AG04449 (cell line): ENCODE data around the gene FOXF1.

Experiments used
- CTCF ChIA-PET: fragments of 350-600 bp; formaldehyde crosslinking; extraction: SDS; loops from one replicate; lab custom pipeline; 2021; ENCODE audit warnings: antibody characterized with exemption; lab: Yijun Ruan, JAX
- POLR2A ChIA-PET: fragments of 400-600, 350-600 bp; formaldehyde crosslinking; extraction: SDS; loops from one replicate; lab custom pipeline; 2020; ENCODE audit warnings: antibody characterized with exemption, inconsistent platforms; lab: Yijun Ruan, JAX
- DNase-seq: peaks from one replicate; pipeline ENCODE4 v3.0.0-alpha.2; 2010; ENCODE audit warnings: low read depth, low spot score
- H3K4me3 ChIP-seq: 2 replicates; pipeline ENCODE4 v1.5.1; 2011; ENCODE audit warnings: low read depth, mild to moderate bottlenecking, control low read depth, low read length
- CTCF ChIP-seq: IDR thresholded peaks from one replicate; pipeline ENCODE4 v1.5.1; 2011; ENCODE audit warnings: mild to moderate bottlenecking, moderate library complexity, low read length, control low read depth, inconsistent platforms; ENCODE audit not compliant: insufficient read depth; ENCODE audit errors: missing control alignments

Gene FOXF1

DNA sequence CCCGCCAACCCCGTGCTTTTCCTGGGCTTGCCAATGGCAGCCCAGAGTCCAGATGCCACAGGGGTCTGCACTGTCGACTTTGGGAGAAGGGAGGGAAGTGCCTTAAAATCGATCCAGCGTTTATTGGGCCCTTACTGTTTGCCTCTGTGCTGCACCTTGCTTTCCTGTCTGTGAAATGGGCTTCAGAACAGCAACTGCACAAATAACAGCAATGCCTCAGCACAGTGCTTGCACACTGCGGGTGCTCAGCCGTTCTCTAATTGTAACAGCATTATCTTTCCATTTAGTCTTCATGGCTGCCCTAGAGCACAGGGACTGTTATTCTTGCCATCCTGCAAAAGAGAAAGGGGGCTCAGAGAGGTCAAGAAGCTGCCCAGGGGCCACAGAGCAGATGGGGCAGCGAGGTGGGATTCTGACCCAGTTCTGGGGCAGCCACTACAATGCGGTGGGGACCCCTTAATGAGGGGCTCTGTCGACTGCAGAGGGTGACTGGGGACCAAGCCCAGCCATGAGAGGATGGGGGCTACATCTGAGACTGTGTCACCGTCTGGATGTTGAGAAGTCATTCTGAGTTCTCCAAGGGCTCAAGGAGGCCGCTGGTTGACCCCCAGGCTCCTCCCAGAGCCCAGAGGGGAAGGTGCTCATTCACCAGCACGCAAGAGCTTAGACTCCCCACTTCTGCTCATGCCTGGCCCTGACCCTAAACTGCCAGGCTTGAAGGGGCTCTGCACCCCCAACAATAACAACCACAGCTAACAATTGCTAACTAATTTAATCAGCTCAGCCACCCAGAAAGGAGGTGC is 9.4 kb upstream of the FOXF1 start:
- TF ChIP-seq CTCF = no peak
- H3K4me3 ChIP-seq = no peak overlapping the region
- POLR2A ChIA-PET = no interaction called here
- CTCF ChIA-PET = interaction anchor here (0.6 to 1.4 kb wide), 4 partner anchors 19 to 428 kb away, joined by 3 to 5 read pairs (median 3); no protein-coding TSS in a partner anchor
- no peak for DNase-seq

GRCh38 chr16:86501989-86502855 is 8.1 kb upstream of the FOXF1 start:
- DNase-seq = no peak
- CTCF ChIA-PET = interaction anchor here (0.9 kb wide), 1 partner anchor 429 kb away, joined by 3 read pairs; no protein-coding TSS in a partner anchor
- no peak overlapping the region for H3K4me3 ChIP-seq
- TF ChIP-seq CTCF = no peak
- POLR2A ChIA-PET = no interaction called here

DNA sequence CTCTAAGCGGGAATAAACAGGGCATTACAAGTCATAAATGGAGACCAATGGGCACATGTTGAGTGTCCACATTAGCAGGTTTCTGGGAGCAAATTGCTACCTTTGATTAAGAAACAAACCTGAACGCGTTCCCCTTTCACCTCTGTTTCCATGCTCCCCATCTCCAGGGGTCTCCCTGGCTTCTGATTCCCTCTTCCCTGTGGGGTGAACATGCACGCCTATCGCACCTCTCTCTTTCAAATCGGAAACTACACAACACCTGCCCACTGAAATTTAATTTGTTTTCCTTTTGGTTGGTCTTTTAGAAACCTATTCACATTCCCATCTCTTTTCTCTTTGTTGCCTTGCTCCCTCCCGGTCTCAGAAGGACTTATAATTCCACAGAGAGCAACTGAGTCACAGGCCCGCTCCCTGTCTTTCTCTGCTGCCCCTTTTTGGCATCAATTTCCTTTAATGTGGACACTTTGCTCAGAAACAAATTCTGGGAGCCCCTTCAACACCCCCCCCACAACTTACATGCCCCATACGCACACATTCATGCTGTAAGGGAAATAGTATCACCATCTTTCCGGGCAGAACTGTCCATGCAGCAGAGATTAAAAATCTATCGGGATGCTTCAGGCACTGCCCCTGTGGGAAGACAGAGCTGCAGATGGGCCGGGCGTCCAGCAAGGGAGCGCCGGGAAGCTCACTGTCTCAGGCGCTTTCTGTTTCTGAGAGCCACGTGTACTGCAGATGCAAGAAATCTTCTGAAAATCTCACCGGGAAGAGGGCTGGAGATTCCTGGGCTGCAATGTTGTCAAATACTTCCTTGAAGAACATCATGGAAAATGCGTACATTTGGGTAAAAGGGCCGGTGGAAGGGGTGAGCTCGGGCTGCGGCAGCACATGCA is 7.2 kb upstream of the FOXF1 start:
- no peak for TF ChIP-seq CTCF
- POLR2A ChIA-PET = no interaction called here

DNA sequence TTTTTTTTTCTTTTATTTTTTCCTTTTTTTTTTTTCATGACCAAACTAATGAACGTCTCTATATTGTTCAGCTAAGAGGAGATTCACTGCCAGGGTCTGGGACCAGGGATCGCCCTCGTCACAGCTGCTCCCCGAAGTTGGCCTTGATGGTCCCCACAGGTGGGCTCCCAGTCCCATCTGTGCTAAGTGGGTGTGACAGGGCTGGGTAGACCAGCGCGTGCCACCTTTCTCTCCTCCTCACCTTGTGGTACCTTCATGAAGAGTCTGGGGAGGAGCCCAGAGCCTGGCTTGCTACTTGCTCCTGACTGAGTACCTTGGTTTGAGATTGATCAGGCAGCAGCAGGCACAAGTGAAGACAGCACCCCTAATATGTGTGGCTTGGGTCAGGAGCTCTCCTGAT is 6.5 kb upstream of the FOXF1 start:
- CTCF ChIA-PET = interaction anchor here (2.0 kb wide), 1 partner anchor 14 kb away, joined by 10 read pairs; no protein-coding TSS in a partner anchor
- no peak for TF ChIP-seq CTCF

More for the DNA sequence above, 7.2 kb upstream of the FOXF1 start:
- CTCF ChIA-PET = interaction anchor here (2.0 kb wide), 1 partner anchor 15 kb away, joined by 10 read pairs; no protein-coding TSS in a partner anchor
- DNase-seq = no peak
- no peak overlapping the region for H3K4me3 ChIP-seq

GRCh38 chr16:86504315-86505184 is 5.8 kb upstream of the FOXF1 start:
- POLR2A ChIA-PET = no interaction called here
- CTCF ChIA-PET = interaction anchor here (2.0 kb wide), 1 partner anchor 14 kb away, joined by 10 read pairs; no protein-coding TSS in a partner anchor
- no peak overlapping the region; the same call in 1 of the 2 replicates for H3K4me3 ChIP-seq
- no peak for TF ChIP-seq CTCF
- no peak for DNase-seq

More for the DNA sequence above, 6.5 kb upstream of the FOXF1 start:
- DNase-seq = no peak
- H3K4me3 ChIP-seq = no peak overlapping the region
- POLR2A ChIA-PET = no interaction called here
